NCI-H1105 treated with DMSO at 0.1 percent for 48 hours (cell line): ENCODE measurements around the gene CSNK2B.

Source experiments
- DNase-seq: peaks from one replicate; lab custom pipeline; 2025; lab: John Stamatoyannopoulos, UW

Gene CSNK2B

GRCh38 chr6:31660381-31661261 lies 5.3 kb upstream of the CSNK2B start, which contains the start of gene C6orf47:
C6orf47 (minus strand) TSS chr6:31660778; CDS start chr6:31659947, 831 bp downstream.
- peak; percentile 87 for DNase-seq

- DNase-seq: no peak
Measured at GRCh38 chr6:31661262-31662123, 4.4 kb upstream of the CSNK2B start.

- no peak for DNase-seq
Measured at GRCh38 chr6:31662124-31662723, 3.7 kb upstream of the CSNK2B start.

- no peak for DNase-seq
Measured at GRCh38 chr6:31663126-31663960, 2.5 kb upstream of the CSNK2B start.

DNA sequence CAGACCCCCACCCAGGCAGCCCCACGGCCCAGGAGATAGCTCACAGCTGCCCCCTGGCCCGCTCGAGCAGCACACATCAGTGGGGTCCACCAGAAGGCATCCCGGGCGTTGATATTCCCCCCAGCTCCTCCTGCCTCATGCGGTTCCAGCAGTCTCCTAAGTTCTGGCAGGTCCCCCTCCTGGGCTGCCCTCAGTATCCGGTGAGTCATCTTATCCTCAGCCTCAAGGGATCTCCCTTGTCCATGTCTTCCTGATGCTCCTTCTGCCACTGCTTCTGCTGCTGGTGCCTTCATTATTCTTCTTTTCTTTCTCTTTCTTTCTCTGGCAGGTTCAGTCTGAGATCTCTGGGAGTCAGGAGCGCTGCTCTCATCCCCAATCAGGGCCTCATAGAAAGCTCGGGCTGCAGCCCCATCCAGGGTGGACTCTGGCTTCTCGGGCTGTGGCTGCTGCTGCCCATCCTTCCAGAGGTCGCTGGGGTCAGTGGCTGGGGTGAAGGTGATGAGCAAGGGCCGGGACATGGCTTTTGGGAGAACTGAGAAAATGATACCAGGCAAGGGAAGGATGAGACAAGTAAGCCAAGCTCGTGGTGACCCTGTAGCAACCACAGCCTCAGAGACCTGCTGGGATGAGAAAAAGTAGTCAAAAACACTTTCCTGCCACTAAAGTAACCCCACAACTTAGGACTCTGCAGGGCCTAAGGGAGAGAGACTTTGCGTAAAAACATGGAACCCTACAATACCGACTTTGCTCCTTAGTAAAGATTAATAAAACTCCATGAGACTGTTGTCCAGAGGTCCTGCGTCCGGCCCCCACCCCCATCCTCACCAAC lies 1.7 kb upstream of the CSNK2B start:
- DNase-seq: no peak

DNA sequence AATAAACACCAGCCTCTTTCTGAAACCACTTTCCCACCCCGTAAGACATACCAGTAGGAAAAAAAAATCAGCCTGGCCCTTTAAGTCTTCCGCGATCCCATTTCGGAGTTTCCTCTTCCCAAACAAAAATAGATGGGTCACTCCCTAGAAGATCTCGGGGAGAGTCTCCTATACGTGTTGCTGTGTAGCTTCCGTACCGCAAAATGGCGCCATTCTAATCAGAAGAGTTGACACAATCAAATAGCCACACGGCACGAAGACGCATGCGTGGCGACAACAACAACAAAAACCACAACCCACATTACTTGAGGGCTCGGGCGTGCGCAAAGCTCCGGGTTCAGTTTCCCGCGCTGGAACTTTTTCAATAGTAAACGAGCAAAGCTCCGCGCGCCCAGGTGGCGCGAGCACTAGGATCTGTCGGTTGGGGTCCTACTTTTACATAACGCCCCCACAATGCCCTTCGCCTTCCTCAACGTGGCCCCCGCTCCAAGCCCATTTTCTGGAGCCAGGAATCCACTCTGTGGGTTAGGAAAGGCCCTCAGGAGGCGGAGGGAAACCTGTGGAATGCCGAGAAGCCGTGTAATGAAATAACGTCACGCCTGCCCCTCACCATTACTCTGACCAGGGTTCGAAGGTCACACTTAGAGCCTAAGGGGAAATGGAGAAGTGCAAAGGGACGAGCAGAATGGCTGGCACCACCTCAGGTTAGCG lies 935 bp upstream of the CSNK2B start, which contains the start of gene GPANK1:
GPANK1 (minus strand) TSS at position 208 of the 711 bp plus-strand sequence. CDS start 519 bp downstream, outside the sequence.
- DNase-seq: peak; percentile 96

DNA sequence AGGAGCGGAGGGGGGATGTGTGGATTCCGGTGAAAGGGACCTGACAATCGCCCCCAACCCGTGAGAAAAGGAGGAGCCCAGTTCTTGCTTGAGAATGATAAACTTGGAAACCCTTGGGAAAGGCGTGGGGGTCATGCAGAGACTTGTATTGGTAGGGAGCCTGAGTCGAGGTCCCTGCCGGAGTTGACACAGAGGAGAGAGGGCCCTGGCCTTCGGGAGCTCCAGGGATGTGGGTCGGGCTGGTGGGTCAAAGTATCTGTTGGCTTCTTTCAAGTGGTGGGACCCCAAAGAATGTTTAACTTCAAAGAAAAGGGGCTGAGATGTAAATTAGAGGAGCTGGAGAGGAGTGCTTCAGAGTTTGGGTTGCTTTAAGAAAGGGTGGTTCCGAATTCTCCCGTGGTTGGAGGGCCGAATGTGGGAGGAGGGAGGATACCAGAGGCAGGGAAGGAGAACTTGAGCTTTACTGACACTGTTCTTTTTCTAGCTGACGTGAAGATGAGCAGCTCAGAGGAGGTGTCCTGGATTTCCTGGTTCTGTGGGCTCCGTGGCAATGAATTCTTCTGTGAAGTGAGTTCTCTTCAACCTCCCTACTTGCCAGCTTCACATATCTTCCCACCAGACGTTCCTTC lies 571 bp downstream of the CSNK2B start:
- DNase-seq: no peak

DNA sequence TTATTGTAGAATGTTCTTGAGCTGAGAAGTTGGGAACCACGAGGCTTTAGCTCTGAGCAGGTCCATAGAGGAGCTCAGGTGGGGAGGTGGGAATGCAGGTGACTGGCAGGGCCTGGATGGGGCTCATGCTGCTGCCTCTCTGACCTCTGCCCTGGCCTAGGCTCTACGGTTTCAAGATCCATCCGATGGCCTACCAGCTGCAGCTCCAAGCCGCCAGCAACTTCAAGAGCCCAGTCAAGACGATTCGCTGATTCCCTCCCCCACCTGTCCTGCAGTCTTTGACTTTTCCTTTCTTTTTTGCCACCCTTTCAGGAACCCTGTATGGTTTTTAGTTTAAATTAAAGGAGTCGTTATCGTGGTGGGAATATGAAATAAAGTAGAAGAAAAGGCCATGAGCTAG lies 3.8 kb downstream of the CSNK2B start, which contains the start of gene LY6G5B:
LY6G5B (plus strand) TSS at position 301 of the 400 bp plus-strand sequence. CDS start 975 bp downstream, outside the sequence.
- no peak for DNase-seq

GRCh38 chr6:31676322-31676903 lies 10.5 kb downstream of the CSNK2B start:
- no peak for DNase-seq

DNA sequence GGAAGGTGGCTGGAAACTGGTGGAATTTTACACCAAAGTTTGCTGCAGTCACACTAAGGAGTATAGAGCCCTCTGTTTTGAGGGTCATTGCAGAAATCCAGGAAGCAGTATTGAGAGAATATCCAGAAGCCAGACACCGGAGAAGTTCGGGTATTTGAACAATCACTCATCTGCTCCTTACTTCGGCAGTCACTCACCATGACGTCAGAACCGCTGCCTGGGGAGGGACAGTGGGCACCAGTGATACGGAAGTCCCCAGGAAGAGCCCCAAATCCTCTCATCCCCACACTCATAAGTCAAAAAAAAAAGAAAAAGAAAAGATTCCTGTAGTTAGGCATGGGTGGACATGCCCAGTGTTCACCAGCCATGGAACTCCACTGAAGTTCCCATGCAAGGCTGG lies 11.0 kb downstream of the CSNK2B start:
- DNase-seq: no peak

DNA sequence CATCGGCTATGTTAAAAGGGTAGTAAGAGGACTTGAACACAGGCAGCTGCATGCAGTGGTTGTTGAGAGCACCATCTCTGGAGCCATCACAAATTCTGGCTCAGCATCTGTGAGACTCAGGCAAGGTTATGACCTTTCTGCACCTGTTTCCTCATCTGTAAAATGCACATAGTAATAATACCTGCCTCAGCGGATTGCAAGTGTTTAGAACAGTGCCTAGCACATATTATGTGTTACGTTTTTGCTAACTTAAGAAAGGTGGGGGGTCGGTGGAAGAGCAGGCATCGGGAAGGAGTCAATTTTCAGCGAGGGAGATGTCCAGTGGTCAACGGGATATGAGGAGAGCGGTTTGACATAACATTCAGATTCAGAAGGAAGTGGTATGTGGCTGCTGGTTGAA lies 12.1 kb downstream of the CSNK2B start:
- no peak for DNase-seq

DNA sequence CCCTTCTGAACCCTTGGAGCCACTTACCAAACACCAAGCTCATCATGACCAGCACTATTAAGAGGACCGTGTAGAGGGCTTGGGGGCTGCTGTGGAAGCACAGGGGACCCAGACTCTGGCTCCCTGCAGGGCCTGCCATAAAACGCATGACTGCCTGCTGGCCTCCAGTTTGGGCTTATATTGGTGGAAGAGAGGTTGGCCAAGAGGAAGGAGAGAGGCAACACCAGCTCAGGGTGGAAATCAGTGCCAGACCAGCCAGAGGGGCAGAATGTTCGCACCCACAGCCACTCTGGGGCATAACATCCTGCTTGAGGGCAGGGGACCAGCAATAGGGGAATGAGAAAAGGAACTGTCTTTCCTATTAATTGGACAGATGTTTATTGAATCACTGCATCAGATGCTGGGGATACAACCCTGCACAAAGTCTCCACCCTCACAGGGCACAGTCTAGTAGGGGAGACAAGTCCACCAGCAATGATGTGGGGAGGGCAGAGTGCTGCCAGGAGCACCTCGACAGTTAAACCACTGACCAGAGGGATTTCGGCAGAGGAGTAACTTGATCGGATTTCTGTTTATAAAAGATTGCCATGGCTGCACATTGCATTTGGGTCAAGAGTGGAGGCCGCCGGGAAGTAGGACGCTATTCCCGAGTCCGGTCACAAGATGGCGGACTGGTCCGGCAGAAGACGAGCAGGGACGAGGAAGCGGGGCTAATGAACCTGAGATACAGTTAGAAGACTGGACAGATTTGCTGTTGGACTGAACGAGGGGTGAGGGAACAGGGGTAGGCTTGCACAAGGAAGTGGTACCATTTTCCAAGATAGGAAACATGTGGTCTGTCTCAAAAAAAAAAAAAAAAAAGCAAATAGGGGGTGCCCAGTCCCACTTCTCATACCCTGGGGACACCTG lies 14.6 kb downstream of the CSNK2B start, which contains the start of gene LY6G5C:
LY6G5C (minus strand) TSS at position 842 of the 909 bp plus-strand sequence; CDS start at position 148, 694 bp downstream.
- peak; percentile 85 for DNase-seq

DNA sequence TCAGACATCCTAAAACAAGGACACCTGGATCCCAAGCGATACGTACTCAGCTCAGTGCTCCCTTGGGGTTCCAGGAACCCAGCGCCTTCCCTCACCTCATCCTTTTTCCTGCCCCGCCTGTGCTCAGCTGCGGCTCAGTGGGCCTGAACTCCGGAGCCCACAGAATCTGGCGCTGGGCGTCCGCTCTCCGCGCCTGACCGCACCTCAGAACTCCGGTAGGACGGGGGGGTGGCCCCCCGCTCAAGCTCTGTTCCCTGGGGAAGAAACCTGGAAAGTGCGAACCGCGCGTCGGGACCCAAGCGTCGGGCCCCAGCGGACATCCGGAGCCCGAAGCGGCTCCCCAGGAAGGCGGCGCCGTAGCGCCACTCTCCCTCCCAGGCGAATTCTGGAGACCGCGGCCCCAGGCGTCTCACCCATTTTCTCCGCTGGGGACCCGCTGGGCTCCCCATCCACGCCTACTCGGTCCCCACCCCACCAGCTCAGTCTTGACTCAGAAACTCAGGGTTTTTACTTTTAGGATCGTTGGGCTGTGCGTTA lies 15.3 kb downstream of the CSNK2B start:
- no peak for DNase-seq

DNA sequence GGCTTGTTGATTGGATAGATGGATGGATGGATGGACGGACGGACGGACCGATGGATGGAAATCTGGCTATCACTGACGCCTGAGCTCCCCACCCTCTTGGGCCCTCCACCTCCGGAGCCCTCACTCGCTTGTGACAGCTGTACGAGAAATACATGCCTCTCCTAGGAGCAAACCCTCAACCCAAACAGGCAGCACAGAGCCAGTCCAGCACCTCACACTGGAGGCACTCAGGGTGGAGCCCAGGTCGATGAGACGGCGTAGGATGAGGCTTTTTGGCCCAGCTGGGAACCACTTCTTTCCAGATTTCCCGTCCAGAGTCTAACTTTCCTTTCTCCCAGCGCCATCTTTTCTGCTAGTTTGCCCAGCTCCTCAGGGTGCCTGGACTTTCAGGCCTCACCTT lies 17.7 kb downstream of the CSNK2B start:
- DNase-seq: no peak

- no peak for DNase-seq
Measured at GRCh38 chr6:31686483-31686882, 20.6 kb downstream of the CSNK2B start.

- DNase-seq: no peak
Measured at GRCh38 chr6:31687321-31687720, 21.4 kb downstream of the CSNK2B start.
